Mesenchymal stem cell (in vitro differentiated cells and primary cell): ENCODE results near the gene FBRSL1.
"Not testable (repeated sequence)": the region's sequence is repeated elsewhere in the genome, so short reads cannot be mapped to it uniquely, and the experiment has no call there.

Experiments used
- DNase-seq: peaks from one replicate; pipeline ENCODE4 v3.0.0-alpha.2; 2013
- H2AFZ ChIP-seq: one replicate; pipeline ENCODE4 v1.6.1; 2013; ENCODE audit warnings: low read depth, mild to moderate bottlenecking, control low read depth, inconsistent platforms, low read length, moderate library complexity
- H2AK5ac ChIP-seq: 2 replicates; pipeline ENCODE4 v1.6.1; 2013; ENCODE audit warnings: low read length, moderate library complexity, mild to moderate bottlenecking, inconsistent platforms; ENCODE audit not compliant: severe bottlenecking
- H2BK120ac ChIP-seq: one replicate; pipeline ENCODE4 v1.6.1; 2013; ENCODE audit warnings: low read depth, mild to moderate bottlenecking, inconsistent platforms, low read length, moderate library complexity
- H2BK12ac ChIP-seq, 2 experiments: one replicate each; pipeline ENCODE4 v1.6.1; 2013; ENCODE audit warnings: inconsistent platforms in 2 of 2, low read length in 2 of 2, mild to moderate bottlenecking in 2 of 2, moderate library complexity in 2 of 2, control low read depth in 1 of 2
- H2BK15ac ChIP-seq: one replicate; pipeline ENCODE4 v1.6.1; 2013; ENCODE audit warnings: mild to moderate bottlenecking, low read depth, inconsistent platforms; ENCODE audit not compliant: poor library complexity, severe bottlenecking
- H2BK5ac ChIP-seq: 2 replicates; pipeline ENCODE4 v1.6.1; 2013; ENCODE audit warnings: low read depth, mild to moderate bottlenecking, low read length, control low read depth, inconsistent platforms; ENCODE audit not compliant: poor library complexity, severe bottlenecking
- H3K14ac ChIP-seq, 2 experiments: one replicate each; pipeline ENCODE4 v1.6.1; 2013; ENCODE audit warnings: inconsistent platforms in 2 of 2, low read length in 2 of 2, control low read depth in 1 of 2, mild to moderate bottlenecking in 1 of 2, moderate library complexity in 1 of 2
- H3K18ac ChIP-seq, 2 experiments: one replicate each; pipeline ENCODE4 v1.6.1; 2013; ENCODE audit warnings: inconsistent platforms in 2 of 2, low read length in 2 of 2, control low read depth in 1 of 2, low read depth in 1 of 2, mild to moderate bottlenecking in 1 of 2
- H3K23ac ChIP-seq, 2 experiments: one replicate each; pipeline ENCODE4 v1.6.1; 2013; ENCODE audit warnings: inconsistent platforms in 2 of 2, low read length in 2 of 2, mild to moderate bottlenecking in 2 of 2, moderate library complexity in 2 of 2, control low read depth in 1 of 2
- H3K27ac ChIP-seq: 2 replicates; pipeline ENCODE4 v1.5.1; 2013; ENCODE audit warnings: mild to moderate bottlenecking, moderate library complexity, low read length, control low read depth, inconsistent platforms; ENCODE audit not compliant: poor library complexity, severe bottlenecking
- H3K27me3 ChIP-seq, 2 experiments: 2 replicates each; pipeline versions ENCODE4 v1.6.1 to v1.7.0; 2013; ENCODE audit warnings: low read length in 2 of 2, mild to moderate bottlenecking in 2 of 2, moderate library complexity in 2 of 2, control low read depth in 1 of 2, inconsistent platforms in 1 of 2; ENCODE audit not compliant: control insufficient read depth in 1 of 2, insufficient read depth in 1 of 2
- H3K36me3 ChIP-seq, 2 experiments: 2 replicates each; pipeline versions ENCODE4 v1.6.1 to v1.7.0; 2013; ENCODE audit warnings: low read length in 2 of 2, control low read depth in 1 of 2, inconsistent platforms in 1 of 2, low read depth in 1 of 2, mild to moderate bottlenecking in 1 of 2; ENCODE audit not compliant: insufficient read depth in 2 of 2, control insufficient read depth in 1 of 2
- H3K4ac ChIP-seq, 2 experiments: one replicate each; pipeline ENCODE4 v1.6.1; 2013; ENCODE audit warnings: inconsistent platforms in 2 of 2, low read length in 2 of 2, mild to moderate bottlenecking in 2 of 2, moderate library complexity in 2 of 2, control low read depth in 1 of 2, low read depth in 1 of 2
- H3K4me1 ChIP-seq: 2 replicates; pipeline ENCODE4 v1.6.1; 2013; ENCODE audit warnings: low read depth, low read length, control low read depth; ENCODE audit not compliant: control insufficient read depth, insufficient read depth
- H3K4me2 ChIP-seq: 2 replicates; pipeline ENCODE4 v1.6.1; 2013; ENCODE audit warnings: low read length, mild to moderate bottlenecking, inconsistent platforms; ENCODE audit not compliant: poor library complexity, severe bottlenecking
- H3K4me3 ChIP-seq, 2 experiments: 2 replicates each; pipeline versions ENCODE4 v1.5.1 to v1.7.0; 2013; ENCODE audit warnings: low read length in 2 of 2, mild to moderate bottlenecking in 2 of 2, control low read depth in 1 of 2, low read depth in 1 of 2; ENCODE audit not compliant: insufficient read depth in 1 of 2
- H3K79me1 ChIP-seq: replicated peaks from 2 replicates; pipeline ENCODE4 v1.6.1; 2013; ENCODE audit warnings: mild to moderate bottlenecking, control low read depth, low read length, inconsistent platforms; ENCODE audit not compliant: poor library complexity, severe bottlenecking
- H3K9ac ChIP-seq: 2 replicates; pipeline ENCODE4 v1.7.0; 2013; ENCODE audit warnings: mild to moderate bottlenecking, low read length, moderate library complexity
- H3K9me3 ChIP-seq: 2 replicates; pipeline ENCODE4 v1.7.0; 2013; ENCODE audit warnings: mild to moderate bottlenecking, low read length; ENCODE audit not compliant: control insufficient read depth
- H4K8ac ChIP-seq: one replicate; pipeline ENCODE4 v1.6.1; 2013; ENCODE audit warnings: inconsistent platforms, mild to moderate bottlenecking, low read length, moderate library complexity
- H4K91ac ChIP-seq: one replicate; pipeline ENCODE4 v1.6.1; 2013; ENCODE audit warnings: mild to moderate bottlenecking, low read length, inconsistent platforms
- WGBS: methylation state at CpG from one replicate; pipeline ENCODE4 v1.1.7; 2013; ENCODE audit warnings: mixed read lengths; 5-methylcytosine and 5-hydroxymethylcytosine counted together

FBRSL1 gene

DNA sequence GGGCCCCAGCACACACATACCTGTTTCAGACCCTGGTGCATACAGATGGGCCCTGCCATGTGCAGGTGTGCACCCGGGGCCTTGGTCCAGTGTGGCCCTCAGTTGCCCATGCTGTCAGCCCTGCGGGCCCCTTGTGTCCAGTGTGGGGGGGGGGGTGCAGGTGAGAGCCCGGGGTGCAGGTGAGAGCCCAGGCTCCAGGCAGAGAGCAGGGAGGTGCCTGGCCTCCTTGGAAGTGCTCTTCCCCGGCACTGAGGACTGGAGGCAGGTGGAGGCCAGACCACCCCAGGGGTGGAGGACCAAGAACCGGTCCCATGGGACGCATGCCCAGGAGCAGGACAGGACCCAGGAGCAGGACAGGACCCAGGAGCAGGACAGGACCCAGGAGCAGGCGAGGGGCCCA lies 40.9 kb downstream of the FBRSL1 start:
- no peak overlapping the region for H3K23ac ChIP-seq
- no peak overlapping the region for H2AFZ ChIP-seq
- DNase-seq = no peak
- no peaks in the 10 kb centered on the region for H3K9me3 ChIP-seq
- no peak overlapping the region for H2AK5ac ChIP-seq
- WGBS = 98% methylated on average over 7 of the region's 7 CpGs
- no peaks in the 10 kb centered on the region for H3K27me3 ChIP-seq
- H3K4ac ChIP-seq = no peak overlapping the region
- H3K79me1 ChIP-seq = peaks cover 38% of the 10 kb centered on the region
- no peak overlapping the region for H3K27ac ChIP-seq
- no peak overlapping the region for H3K4me3 ChIP-seq
- no peak overlapping the region for H3K14ac ChIP-seq
- no peak overlapping the region for H3K18ac ChIP-seq
- no peak overlapping the region for H2BK12ac ChIP-seq
- no peak overlapping the region for H4K8ac ChIP-seq
- H4K91ac ChIP-seq = no peak overlapping the region
- H3K9ac ChIP-seq = no peak overlapping the region
- H2BK5ac ChIP-seq = no peak overlapping the region
- no peak overlapping the region for H2BK15ac ChIP-seq
- H3K4me1 ChIP-seq = peaks cover 4% of the 10 kb centered on the region
- no peak overlapping the region for H2BK120ac ChIP-seq
- no peak overlapping the region for H3K4me2 ChIP-seq
- H3K36me3 ChIP-seq = peaks cover 0 to 70% of the 10 kb centered on the region in 2 experiments

DNA sequence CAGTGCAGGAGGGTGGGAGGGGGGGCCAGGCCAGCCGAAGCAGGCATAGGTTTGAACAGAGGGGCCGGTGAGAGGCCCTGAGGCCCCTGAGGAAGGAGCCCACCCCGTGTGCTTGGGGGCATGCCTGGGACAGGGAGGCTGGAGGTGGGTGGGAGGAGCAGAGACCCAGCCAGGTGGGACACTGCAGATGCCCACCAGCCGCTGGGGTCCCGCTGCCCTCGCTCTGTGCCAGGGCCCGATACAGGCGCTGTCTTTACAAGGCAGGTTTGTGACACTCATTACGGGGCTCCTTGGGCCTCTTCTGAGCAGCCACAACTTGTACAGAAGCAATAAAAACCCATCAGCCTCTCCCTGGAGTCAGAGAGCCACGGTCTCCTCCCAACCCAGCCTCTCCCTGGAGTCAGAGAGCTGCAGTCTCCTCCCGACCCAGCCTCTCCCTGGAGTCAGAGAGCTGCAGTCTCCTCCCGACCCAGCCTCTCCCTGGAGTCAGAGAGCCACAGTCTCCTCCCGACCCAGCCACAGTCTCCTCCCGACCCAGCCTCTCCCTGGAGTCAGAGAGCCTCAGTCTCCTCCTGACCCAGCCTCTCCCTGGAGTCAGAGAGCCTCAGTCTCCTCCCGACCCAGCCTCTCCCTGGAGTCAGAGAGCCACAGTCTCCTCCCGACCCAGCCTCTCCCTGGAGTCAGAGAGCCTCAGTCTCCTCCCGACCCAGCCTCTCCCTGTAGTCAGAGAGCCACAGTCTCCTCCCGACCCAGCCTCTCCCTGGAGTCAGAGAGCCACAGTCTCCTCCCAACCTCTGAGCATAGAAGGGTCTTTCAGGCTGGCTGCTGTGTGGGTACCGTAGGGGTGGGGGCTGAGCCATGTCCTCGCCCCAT lies 43.0 kb downstream of the FBRSL1 start:
- Histone ChIP-seq H3K36me3 (peaks cover 0 to 65% of the 10 kb centered on the region in 2 experiments), H3K79me1 (peaks cover 25% of the 10 kb centered on the region)
- DNase-seq, H3K4me1 ChIP-seq, H3K4me3 ChIP-seq, H3K4me2 ChIP-seq, H2BK12ac ChIP-seq, H2BK5ac ChIP-seq, H3K18ac ChIP-seq, H2AK5ac ChIP-seq, H3K9me3 ChIP-seq, H4K91ac ChIP-seq, H3K27ac ChIP-seq, H3K23ac ChIP-seq, H3K4ac ChIP-seq, H2BK15ac ChIP-seq, H3K9ac ChIP-seq, H4K8ac ChIP-seq, H2BK120ac ChIP-seq, H3K27me3 ChIP-seq, H2AFZ ChIP-seq, H3K14ac ChIP-seq: not testable (repeated sequence)
- 93% methylated on average over 19 of the region's 20 CpGs for WGBS

GRCh38 chr12:132533584-132533958 lies 43.6 kb downstream of the FBRSL1 start:
- no peak overlapping the region for H2BK5ac ChIP-seq
- H2AFZ ChIP-seq = no peak overlapping the region
- H3K23ac ChIP-seq = no peak overlapping the region
- H4K91ac ChIP-seq = no peak overlapping the region
- H2AK5ac ChIP-seq = no peak overlapping the region
- no peak overlapping the region for H3K27ac ChIP-seq
- H3K14ac ChIP-seq = no peak overlapping the region
- no peak for DNase-seq
- no peaks in the 10 kb centered on the region for H3K9me3 ChIP-seq
- no peak overlapping the region for H3K18ac ChIP-seq
- no peak overlapping the region for H3K4me3 ChIP-seq
- no peak overlapping the region for H3K4me2 ChIP-seq
- 94% methylated on average over 6 of the region's 6 CpGs for WGBS
- H2BK12ac ChIP-seq = no peak overlapping the region
- no peak overlapping the region for H4K8ac ChIP-seq
- peaks cover 3% of the 10 kb centered on the region for H3K4me1 ChIP-seq
- H2BK120ac ChIP-seq = no peak overlapping the region
- H3K4ac ChIP-seq = no peak overlapping the region
- peaks cover 0 to 62% of the 10 kb centered on the region in 2 experiments for H3K36me3 ChIP-seq
- no peaks in the 10 kb centered on the region for H3K27me3 ChIP-seq
- H3K79me1 ChIP-seq = peaks cover 21% of the 10 kb centered on the region
- H2BK15ac ChIP-seq = no peak overlapping the region
- no peak overlapping the region for H3K9ac ChIP-seq

- Histone ChIP-seq H3K9ac (no peak overlapping the region), H2AFZ (no peak overlapping the region), H3K27me3 (no peaks in the 10 kb centered on the region), H3K4ac (no peak overlapping the region), H3K36me3 (peaks cover 0 to 57% of the 10 kb centered on the region in 2 experiments), H4K8ac (no peak overlapping the region), H3K14ac (no peak overlapping the region), H2BK5ac (no peak overlapping the region), H4K91ac (no peak overlapping the region), H3K4me3 (no peak overlapping the region), H3K4me2 (no peak overlapping the region), H3K23ac (no peak overlapping the region), H2BK120ac (no peak overlapping the region), H3K27ac (no peak overlapping the region), H3K9me3 (no peaks in the 10 kb centered on the region), H2BK15ac (no peak overlapping the region), H3K79me1 (peaks cover 17% of the 10 kb centered on the region), H2BK12ac (no peak overlapping the region), H3K4me1 (peaks cover 1% of the 10 kb centered on the region), H2AK5ac (no peak overlapping the region), H3K18ac (no peak overlapping the region)
- 97% methylated on average over 13 of the region's 13 CpGs for WGBS
- DNase-seq = no peak
Observed at GRCh38 chr12:132534076-132534475, 44.1 kb downstream of the FBRSL1 start.
